Activated T-cell treated with anti-CD3 and anti-CD28 coated beads, Interleukin-2, amount 50 U/mL, for 72 hours (primary cell): Measurements from ENCODE around the gene MMGT1. TPM values are rescaled to one million over a fixed set of nuclear protein-coding genes. Genes with fewer than 3 reads are reported as not detected.
A peak's percentile ranks its signal among the peaks of the same experiment; 100 is the strongest.
"Not testable (repeated sequence)": the region's sequence is repeated elsewhere in the genome, so short reads cannot be mapped to it uniquely, and the experiment has no call there.

Experiments
- ATAC-seq, 2 donors: fragments of 150-1000 bp; cut with Tn5 transposase; replicated peaks in 1 of 2; 2 replicates each; pipeline ENCODE4 v1.10.0; 2021; ENCODE audit warnings: moderate library complexity in 2 of 2, mild to moderate bottlenecking in 1 of 2
- DNase-seq, 2 donors: peaks; one replicate each; pipeline ENCODE4 v3.0.0; 2021 to 2022; ENCODE audit warnings: mixed read lengths in 1 of 2
- H3K27ac Mint-ChIP-seq: one replicate; pipeline ENCODE4 v1.8.0; 2022; ENCODE audit warnings: mild to moderate bottlenecking, moderate library complexity, mixed read lengths
- H3K27me3 Mint-ChIP-seq: one replicate; pipeline ENCODE4 v1.8.0; 2022; ENCODE audit warnings: low read depth, mixed read lengths
- H3K36me3 Mint-ChIP-seq, 2 donors: one replicate each; pipeline ENCODE4 v1.8.0; 2022; ENCODE audit warnings: mixed read lengths in 2 of 2, mild to moderate bottlenecking in 1 of 2; ENCODE audit not compliant: insufficient read depth in 2 of 2
- H3K4me1 Mint-ChIP-seq: one replicate; pipeline ENCODE4 v1.8.0; 2022; ENCODE audit warnings: low read depth, mixed read lengths
- H3K4me3 Mint-ChIP-seq, 2 donors: one replicate each; pipeline ENCODE4 v1.8.0; 2022; ENCODE audit warnings: mild to moderate bottlenecking in 2 of 2, mixed read lengths in 2 of 2, moderate library complexity in 2 of 2
- H3K9me3 Mint-ChIP-seq, 2 donors: one replicate each; pipeline ENCODE4 v1.8.0; 2022; ENCODE audit warnings: mixed read lengths in 2 of 2
- total RNA-seq, 2 donors: library from RNA; stranded (reverse); gene quantifications; one replicate each; pipeline ENCODE4 v1.2.3, GENCODE V29; 2022

MMGT1 gene
- total RNA-seq, 2 donors from 2014 or later = 20.1 to 21.7 TPM

DNA sequence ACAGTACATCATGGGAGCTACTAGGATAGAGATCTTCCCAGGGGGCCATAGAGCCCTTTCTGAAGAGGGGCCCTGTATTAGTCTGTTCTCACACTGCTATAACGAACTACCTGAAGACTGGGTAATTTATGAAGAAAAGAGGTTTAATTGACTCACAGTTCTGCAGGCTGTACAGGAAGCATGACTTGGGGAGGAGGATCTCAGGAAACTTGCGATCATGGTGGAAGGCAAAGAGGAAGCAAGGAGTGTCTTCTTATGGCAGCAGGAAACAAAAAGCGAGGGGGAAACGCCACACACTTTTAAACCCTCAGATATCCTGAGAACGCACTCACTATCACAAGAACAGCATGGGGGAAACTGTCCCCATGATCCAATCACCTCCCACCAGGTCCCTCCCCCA is 7.2 kb upstream of the MMGT1 start:
- H3K36me3 Mint-ChIP-seq = peaks cover 0 to 2% of the 10 kb centered on the region in 2 donors
- H3K9me3 Mint-ChIP-seq = no peaks in the 10 kb centered on the region
- DNase-seq = no peak
- ATAC-seq = no peak
- no peak overlapping the region for H3K4me3 Mint-ChIP-seq
- H3K4me1 Mint-ChIP-seq = peaks cover 37% of the 10 kb centered on the region
- peak overlapping the region; percentile 79 for H3K27ac Mint-ChIP-seq
- H3K27me3 Mint-ChIP-seq = peaks cover 46% of the 10 kb centered on the region

DNA sequence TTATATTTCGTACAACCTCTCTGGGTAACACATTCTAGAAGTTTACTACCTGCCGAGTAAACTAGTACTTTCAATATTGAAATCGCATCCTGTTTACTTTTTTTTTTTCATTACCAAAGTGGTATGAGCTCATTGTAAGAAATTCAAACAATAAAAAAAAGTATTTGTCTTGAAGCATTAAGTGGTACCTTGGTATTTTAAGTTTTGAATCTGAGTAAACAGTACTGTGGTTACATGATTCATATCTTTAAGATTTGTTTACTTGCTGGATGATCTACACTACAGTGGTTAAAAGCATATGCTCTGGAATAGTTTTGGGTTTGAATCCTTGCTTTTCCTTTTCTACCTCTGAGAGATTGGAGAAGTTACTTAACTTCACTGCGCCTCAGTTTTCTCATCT is 3.8 kb upstream of the MMGT1 start:
- peak in 1 of 2 donors; percentile 12 for ATAC-seq
- peak overlapping the region in 1 of 2 donors; percentile 43 for H3K4me3 Mint-ChIP-seq
- peak overlapping the region; percentile 76 for H3K27ac Mint-ChIP-seq
- H3K27me3 Mint-ChIP-seq = peaks cover 44% of the 10 kb centered on the region
- H3K9me3 Mint-ChIP-seq = no peaks in the 10 kb centered on the region
- peaks cover 26% of the 10 kb centered on the region for H3K4me1 Mint-ChIP-seq
- no peak for DNase-seq
- H3K36me3 Mint-ChIP-seq = peaks cover 0 to 5% of the 10 kb centered on the region in 2 donors

DNA sequence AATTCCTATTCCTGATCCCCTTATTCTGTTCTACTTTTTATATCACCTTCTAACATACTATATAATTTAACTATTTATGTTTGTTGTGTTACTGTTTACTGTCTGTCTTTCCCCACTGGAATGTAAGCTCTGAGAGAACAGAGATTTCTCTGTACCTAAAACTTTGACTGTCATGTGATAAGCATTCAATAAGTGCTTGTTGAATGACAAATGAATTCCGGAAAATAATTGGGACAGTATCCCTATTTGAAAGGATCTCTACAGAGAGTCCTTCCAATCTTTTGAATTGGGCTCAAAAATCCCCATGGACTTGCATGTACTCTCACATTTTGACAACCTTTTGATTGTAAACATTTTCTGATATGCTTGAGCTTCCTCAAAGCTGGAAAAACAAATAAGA is 1.6 kb upstream of the MMGT1 start:
- DNase-seq (no peak), ATAC-seq (no peak)
- Mint-ChIP-seq H3K9me3 (no peaks in the 10 kb centered on the region), H3K27ac (no peak overlapping the region), H3K4me1 (peaks cover 17% of the 10 kb centered on the region), H3K36me3 (peaks cover 0 to 7% of the 10 kb centered on the region in 2 donors), H3K27me3 (peaks cover 42% of the 10 kb centered on the region), H3K4me3 (peak overlapping the region in 1 of 2 donors; percentile 85)

DNA sequence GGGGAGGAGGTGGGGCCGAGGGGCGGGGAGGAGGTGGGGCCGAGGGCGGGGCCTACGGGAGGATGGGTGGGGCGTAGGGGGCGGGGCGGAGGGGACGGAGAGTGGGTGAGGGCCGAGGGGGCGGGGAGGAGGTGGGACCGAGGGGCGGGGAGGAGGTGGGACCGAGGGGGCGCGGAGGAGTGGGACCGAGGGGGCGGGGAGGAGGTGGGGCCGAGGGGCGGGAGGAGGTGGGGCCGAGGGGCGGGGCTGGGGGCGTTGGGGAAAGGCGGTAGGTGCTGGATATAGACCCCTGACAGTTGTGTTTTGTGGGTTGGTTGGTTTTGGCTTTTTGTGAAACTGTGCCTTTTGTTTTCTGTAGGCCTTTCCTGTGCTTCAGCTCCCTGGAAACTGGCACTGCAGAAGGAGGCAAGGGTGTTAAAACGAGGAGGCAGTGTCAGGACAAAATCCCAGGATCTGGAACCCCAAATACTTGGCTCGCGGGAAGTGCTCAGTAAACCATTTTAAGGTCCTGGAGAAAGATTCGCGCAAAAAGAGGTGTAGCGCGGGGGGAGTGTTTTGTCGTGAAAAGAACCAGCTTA is 580 bp upstream of the MMGT1 start:
- Mint-ChIP-seq H3K4me1 (peaks cover 17% of the 10 kb centered on the region), H3K4me3 (peak overlapping the region; percentile 81 to 85), H3K36me3 (peaks cover 0 to 9% of the 10 kb centered on the region in 2 donors), H3K27ac (peak overlapping the region; percentile 56), H3K9me3 (no peaks in the 10 kb centered on the region), H3K27me3 (peaks cover 40% of the 10 kb centered on the region)
- DNase-seq (peak; percentile 57 to 60), ATAC-seq (peak; percentile 18 to 39)

DNA sequence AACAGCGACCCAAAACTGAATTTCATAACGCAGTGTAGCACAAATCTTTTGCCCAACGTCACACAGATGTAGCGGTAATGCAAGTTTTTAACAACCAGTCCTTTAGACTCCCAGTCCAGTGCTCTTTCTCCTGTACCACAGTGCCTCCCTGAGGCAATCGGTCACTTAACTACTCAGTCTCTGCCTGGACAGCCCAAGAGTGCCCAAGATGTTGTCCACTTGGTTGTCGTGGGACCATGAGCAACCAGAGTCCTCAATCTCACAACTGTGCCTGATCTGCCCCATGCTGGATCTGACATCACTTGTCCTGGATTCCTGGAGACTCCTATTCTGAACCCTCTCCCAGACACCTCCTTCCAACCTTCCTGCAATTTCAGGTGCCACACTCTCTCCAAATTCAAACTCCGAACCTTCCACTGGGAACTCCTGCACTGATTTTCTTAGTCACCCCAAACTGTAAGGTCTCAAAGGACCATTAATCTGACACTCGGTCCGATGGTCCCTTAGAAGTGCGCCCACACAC is 702 bp downstream of the MMGT1 start:
- H3K27me3 Mint-ChIP-seq = peaks cover 34% of the 10 kb centered on the region
- DNase-seq (no peak), ATAC-seq (peak in 1 of 2 donors; percentile 19)
- H3K4me3 Mint-ChIP-seq = peak overlapping the region; percentile 86 to 98
- peaks cover 0 to 9% of the 10 kb centered on the region in 2 donors for H3K36me3 Mint-ChIP-seq
- peaks cover 17% of the 10 kb centered on the region for H3K4me1 Mint-ChIP-seq
- H3K9me3 Mint-ChIP-seq = no peaks in the 10 kb centered on the region
- H3K27ac Mint-ChIP-seq = peak overlapping the region; percentile 91

DNA sequence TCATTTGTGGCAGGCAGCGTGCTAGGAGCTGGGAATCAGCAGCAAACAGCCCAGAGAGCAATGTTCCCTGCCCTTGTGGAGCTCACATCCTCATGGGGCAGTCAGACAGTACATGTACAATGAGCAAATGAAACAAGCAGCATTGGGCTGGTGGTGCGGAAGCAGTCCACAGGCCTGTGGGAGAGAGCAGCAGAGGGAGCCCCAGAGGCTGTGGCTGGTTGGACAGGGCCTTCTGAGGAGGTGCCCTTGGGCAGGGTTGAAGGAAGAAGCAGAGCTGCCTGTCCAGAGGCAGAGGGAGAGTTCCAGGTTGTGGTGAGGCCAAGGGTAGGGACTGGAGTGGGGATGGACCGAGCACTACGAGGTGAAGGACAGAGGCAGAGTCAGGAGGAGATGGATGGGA is 22.5 kb downstream of the MMGT1 start:
- ATAC-seq = no peak
- no peak for DNase-seq
- no peaks in the 10 kb centered on the region for H3K4me1 Mint-ChIP-seq
- H3K27me3 Mint-ChIP-seq = peaks cover 19% of the 10 kb centered on the region
- H3K4me3 Mint-ChIP-seq = no peak overlapping the region
- no peak overlapping the region for H3K27ac Mint-ChIP-seq
- H3K9me3 Mint-ChIP-seq = no peaks in the 10 kb centered on the region
- H3K36me3 Mint-ChIP-seq = no peaks in the 10 kb centered on the region

DNA sequence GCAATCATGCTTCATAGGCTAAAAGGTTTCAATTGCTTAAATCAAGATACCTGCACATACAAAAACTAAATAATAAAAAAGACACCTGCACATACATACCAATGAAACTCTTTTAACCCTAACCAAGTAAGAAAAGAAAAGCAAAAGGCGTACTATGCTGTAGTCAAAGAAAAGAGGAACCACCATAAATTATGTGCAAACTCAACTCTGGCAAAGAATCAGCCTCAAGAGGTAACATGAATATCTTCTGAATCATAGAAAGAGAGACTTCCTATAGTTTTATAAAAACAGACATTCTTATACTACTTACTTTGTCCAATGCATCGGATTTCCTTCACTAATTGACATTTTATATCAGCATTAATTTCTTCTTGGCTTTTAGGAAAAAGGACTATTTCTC is 29.3 kb downstream of the MMGT1 start:
- ATAC-seq (no peak), DNase-seq (no peak)
- peaks cover 22% of the 10 kb centered on the region for H3K27me3 Mint-ChIP-seq
- peaks cover 2% of the 10 kb centered on the region in 2 donors for H3K36me3 Mint-ChIP-seq
- no peak overlapping the region for H3K4me3 Mint-ChIP-seq
- H3K27ac Mint-ChIP-seq = no peak overlapping the region
- peaks cover 0 to 4% of the 10 kb centered on the region in 2 donors for H3K9me3 Mint-ChIP-seq
- no peaks in the 10 kb centered on the region for H3K4me1 Mint-ChIP-seq

DNA sequence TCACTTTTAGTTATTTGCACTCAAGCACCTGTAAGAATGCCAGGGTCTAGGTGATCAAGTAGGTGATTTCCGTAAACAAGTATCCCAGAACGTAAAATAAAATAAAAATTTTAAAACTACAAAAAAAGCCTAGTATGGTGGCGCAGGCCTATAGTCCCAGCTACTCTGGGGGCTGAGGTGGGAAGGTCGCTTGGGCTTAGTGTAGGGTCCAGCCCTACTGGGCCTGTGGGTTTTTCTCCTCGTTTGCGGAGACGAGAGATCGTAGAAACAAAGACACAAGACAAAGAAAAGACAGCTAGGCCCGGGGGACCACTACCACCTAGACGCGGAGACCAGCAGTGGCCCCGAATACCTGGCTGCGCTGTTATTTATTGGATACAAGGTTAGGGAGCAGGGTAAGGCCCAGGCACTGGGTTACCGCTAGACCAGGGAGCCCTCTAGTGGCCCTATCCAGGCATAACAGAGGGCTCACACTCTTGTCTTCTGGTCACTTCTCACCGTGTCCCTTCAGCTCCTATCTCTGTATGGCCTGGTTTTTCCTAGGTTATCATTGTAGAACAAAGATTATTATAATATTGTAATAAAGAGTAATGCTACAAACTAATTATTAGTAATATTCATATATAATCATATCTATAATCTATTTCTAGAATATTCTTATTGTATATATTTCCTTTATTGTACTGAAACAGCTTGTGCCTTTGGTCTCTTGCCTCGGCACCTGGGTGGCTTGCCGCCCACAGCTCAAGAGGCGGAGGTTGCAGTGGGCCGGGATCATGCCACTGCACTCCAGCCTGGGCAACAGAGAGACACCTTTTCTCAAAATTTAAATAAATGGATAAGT is 41.9 kb downstream of the MMGT1 start:
- Mint-ChIP-seq H3K27me3 (peaks cover 9% of the 10 kb centered on the region), H3K4me3 (no peak overlapping the region), H3K27ac (no peak overlapping the region), H3K9me3 (no peaks in the 10 kb centered on the region), H3K4me1 (no peaks in the 10 kb centered on the region), H3K36me3 (no peaks in the 10 kb centered on the region)
- ATAC-seq (peak; percentile 44 to 66), DNase-seq (peak; percentile 42 to 52)

DNA sequence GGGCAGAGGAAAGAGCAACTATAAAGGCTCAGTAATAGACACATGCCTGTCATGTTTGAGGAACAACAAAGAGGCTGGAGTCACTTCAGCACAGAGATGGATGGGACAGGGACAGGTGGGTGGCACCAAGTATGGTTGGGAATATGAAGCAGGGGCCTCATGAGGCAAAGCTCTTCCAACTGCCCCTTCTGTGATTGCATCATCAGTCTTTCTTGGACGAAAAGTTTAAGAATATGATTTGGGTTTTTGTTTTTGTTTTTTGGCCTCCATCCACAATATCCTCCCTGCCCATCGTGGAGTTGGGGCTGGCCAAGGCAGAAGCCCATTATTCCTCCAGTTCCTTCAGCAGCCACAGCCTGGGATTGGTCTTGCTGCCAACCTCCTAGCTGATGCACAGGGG is 45.9 kb downstream of the MMGT1 start:
- Mint-ChIP-seq H3K4me1 (no peaks in the 10 kb centered on the region), H3K9me3 (no peaks in the 10 kb centered on the region), H3K36me3 (no peaks in the 10 kb centered on the region), H3K27me3 (peaks cover 9% of the 10 kb centered on the region), H3K27ac (no peak overlapping the region), H3K4me3 (no peak overlapping the region)
- DNase-seq = no peak
- no peak for ATAC-seq

DNA sequence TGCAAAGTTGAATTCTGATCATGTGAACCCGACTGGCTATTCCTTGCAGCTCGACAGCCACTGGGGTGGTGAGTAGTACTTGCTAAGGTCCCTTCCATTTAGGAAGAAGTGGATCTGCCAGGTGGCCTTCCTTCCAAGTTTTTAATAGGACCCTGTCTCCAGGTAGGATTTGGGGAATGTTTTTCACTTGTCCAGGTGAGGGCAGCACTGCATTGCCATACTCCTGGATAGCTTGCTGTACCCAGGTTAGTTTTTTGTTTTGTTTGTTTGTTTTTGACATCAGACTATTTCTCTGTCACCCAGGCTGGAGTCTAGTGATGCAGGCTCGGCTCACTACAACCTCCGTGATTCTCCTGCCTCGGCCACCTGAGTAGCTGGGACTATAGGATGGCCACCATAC is 50.4 kb downstream of the MMGT1 start:
- no peaks in the 10 kb centered on the region for H3K36me3 Mint-ChIP-seq
- no peaks in the 10 kb centered on the region for H3K9me3 Mint-ChIP-seq
- ATAC-seq (no peak), DNase-seq (no peak)
- H3K4me1 Mint-ChIP-seq = no peaks in the 10 kb centered on the region
- no peak overlapping the region for H3K27ac Mint-ChIP-seq
- peaks cover 29% of the 10 kb centered on the region for H3K27me3 Mint-ChIP-seq
- H3K4me3 Mint-ChIP-seq = no peak overlapping the region

DNA sequence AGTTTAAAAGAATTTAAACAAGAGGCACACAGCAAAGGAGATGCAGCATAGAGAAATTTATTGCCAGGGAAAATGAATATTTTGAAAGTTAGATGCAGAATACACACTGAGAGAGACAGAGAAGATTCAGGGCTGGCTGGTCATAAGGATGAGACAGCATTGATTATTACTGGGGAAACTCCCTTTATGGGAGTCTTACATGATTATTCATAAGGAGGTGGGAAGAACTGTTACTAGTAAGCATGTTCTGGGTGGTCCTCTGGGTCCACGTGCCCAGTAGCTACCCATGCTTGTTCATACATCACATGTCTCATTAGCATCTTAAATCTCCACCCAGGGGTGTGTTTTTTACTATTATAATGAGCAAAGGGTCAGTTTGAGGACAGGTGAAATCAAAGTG is 53.3 kb downstream of the MMGT1 start:
- peaks cover 36% of the 10 kb centered on the region for H3K27me3 Mint-ChIP-seq
- not testable (repeated sequence) for H3K4me3 Mint-ChIP-seq, H3K9me3 Mint-ChIP-seq, H3K36me3 Mint-ChIP-seq, H3K4me1 Mint-ChIP-seq, ATAC-seq, H3K27ac Mint-ChIP-seq, DNase-seq

DNA sequence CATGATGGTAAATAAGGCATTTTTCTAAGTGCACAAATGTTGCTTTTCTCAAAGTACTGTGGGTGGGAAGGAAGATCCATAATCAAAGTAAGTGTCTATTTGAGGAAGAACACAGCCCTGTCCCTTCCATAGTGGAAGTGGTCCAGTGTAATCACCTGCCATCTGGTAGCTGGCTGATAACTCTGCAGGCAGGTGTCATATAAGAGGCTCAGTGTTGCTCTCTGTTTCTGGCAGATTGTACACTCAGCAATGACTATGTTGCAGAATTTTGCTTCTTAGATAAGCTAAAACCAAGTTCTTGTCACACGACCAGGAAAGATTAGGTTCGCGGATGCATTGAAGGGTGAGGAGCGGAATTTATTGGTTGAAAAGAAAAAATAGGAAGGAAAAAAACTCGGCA is 59.4 kb downstream of the MMGT1 start:
- ATAC-seq = no peak
- Mint-ChIP-seq H3K9me3 (no peaks in the 10 kb centered on the region), H3K36me3 (no peaks in the 10 kb centered on the region), H3K27me3 (peaks cover 41% of the 10 kb centered on the region), H3K27ac (no peak overlapping the region), H3K4me3 (no peak overlapping the region), H3K4me1 (no peaks in the 10 kb centered on the region)
- DNase-seq = no peak
